HepG2 (cell line): Measurements from ENCODE around the gene SEPHS1. TPM values are rescaled to one million over a fixed set of nuclear protein-coding genes. Genes with fewer than 3 reads are reported as not detected.

Source experiments
- ATAC-seq: fragments of 200-7000 bp; cut with Tn5 transposase; 3 replicates; pipeline ENCODE4 v1.9.1; 2020; ENCODE audit warnings: mild to moderate bottlenecking, moderate library complexity
- BruUV-seq: library from RNA; stranded (reverse); fragments of 400-500 nt; replicated peaks from 2 replicates; lab custom pipeline; 2021; lab: Mats Ljungman, UMichigan
- CTCF ChIA-PET: fragments of 300-600 bp; formaldehyde crosslinking; extraction: SDS; loops from one replicate; lab custom pipeline; 2021; ENCODE audit warnings: low total read pairs, inconsistent platforms, low intra/inter-chr PET ratio; lab: Yijun Ruan, JAX
- POLR2A ChIA-PET: fragments of 350-600 bp; sonication (Branson Sonifier 250); formaldehyde crosslinking; loops from one replicate; lab custom pipeline; 2020; ENCODE audit warnings: antibody characterized with exemption, inconsistent platforms; lab: Yijun Ruan, JAX
- DNase-seq: peaks from one replicate; pipeline ENCODE4 v3.0.0-alpha.2; 2015; ENCODE audit warnings: low spot score
- FAIRE-seq: peaks from 3 replicates; lab custom pipeline; 2011; peaks lifted over from hg19 to GRCh38; lab: Jason Lieb, UNC
- H2AFZ ChIP-seq: one replicate; pipeline ENCODE4 v1.6.1; 2011; ENCODE audit warnings: low read length, inconsistent platforms
- H3K27ac ChIP-seq: fragments of 300-600 bp; 3 replicates; pipeline ENCODE4 v1.8.0; 2011; ENCODE audit warnings: mixed run types, mild to moderate bottlenecking, mixed read lengths, low read length, inconsistent platforms; ENCODE audit not compliant: insufficient read depth; ENCODE audit errors: extremely low read length
- H3K27me3 ChIP-seq, 2 experiments: fragments of 200-600 bp in 1 of 2; 2 replicates in 1 of 2; 3 replicates in 1 of 2; pipeline versions ENCODE4 v1.6.0 to v1.8.0; 2011; ENCODE audit warnings: low read length in 2 of 2, mild to moderate bottlenecking in 2 of 2, moderate library complexity in 2 of 2, inconsistent platforms in 1 of 2; ENCODE audit not compliant: insufficient read depth in 2 of 2, control insufficient read depth in 1 of 2
- H3K36me3 ChIP-seq, 2 experiments: fragments of 200-600 bp in 1 of 2; replicated peaks in 1 of 2; 2 replicates in 1 of 2; 3 replicates in 1 of 2; pipeline versions ENCODE4 v1.5.1 to v1.8.0; 2011; ENCODE audit warnings: low read length in 2 of 2, inconsistent platforms in 1 of 2; ENCODE audit not compliant: insufficient read depth in 2 of 2, control insufficient read depth in 1 of 2
- H3K4me1 ChIP-seq: 2 replicates; pipeline ENCODE4 v1.5.1; 2012; ENCODE audit warnings: low read length, inconsistent platforms; ENCODE audit not compliant: insufficient read depth
- H3K4me2 ChIP-seq: 2 replicates; pipeline ENCODE4 v1.6.0; 2011; ENCODE audit warnings: low read depth, low read length, inconsistent platforms
- H3K4me3 ChIP-seq, 3 experiments: fragments of 200-600 bp in 1 of 3; sonication (generic), shearing (Covaris generic) in 1 of 3; replicated peaks in 1 of 3; 2 replicates each; pipeline ENCODE4 v1.5.1; 2011 to 2016; ENCODE audit warnings: low read length in 3 of 3, inconsistent platforms in 2 of 3, low read depth in 2 of 3, mild to moderate bottlenecking in 2 of 3, control low read depth in 1 of 3, mixed read lengths in 1 of 3; ENCODE audit not compliant: insufficient read depth in 1 of 3
- H3K79me2 ChIP-seq: one replicate; pipeline ENCODE4 v1.6.1; 2011; ENCODE audit warnings: low read length, inconsistent platforms; ENCODE audit not compliant: insufficient read depth
- H3K9ac ChIP-seq: 2 replicates; pipeline ENCODE4 v1.6.0; 2011; ENCODE audit warnings: mild to moderate bottlenecking, low read depth, low read length, inconsistent platforms; ENCODE audit not compliant: insufficient read depth
- H3K9me3 ChIP-seq: 2 replicates; pipeline ENCODE4 v1.5.1; 2012; ENCODE audit warnings: mild to moderate bottlenecking, low read length
- H4K20me1 ChIP-seq: 2 replicates; pipeline ENCODE4 v1.6.0; 2011; ENCODE audit warnings: inconsistent platforms, mild to moderate bottlenecking, low read length, moderate library complexity; ENCODE audit not compliant: insufficient read depth
- ADNP ChIP-seq: sonication (generic); formaldehyde crosslinking; IDR thresholded peaks from 2 replicates; pipeline ENCODE4 v1.4.0; 2020; ENCODE audit warnings: missing genetic modification reagents
- CC2D1A ChIP-seq: sonication (generic); formaldehyde crosslinking; IDR thresholded peaks from 2 replicates; pipeline ENCODE4 v1.8.1; 2023; ENCODE audit warnings: mild to moderate bottlenecking, missing genetic modification reagents
- HES4 ChIP-seq: sonication (generic); formaldehyde crosslinking; IDR thresholded peaks from 2 replicates; pipeline ENCODE4 v1.9.0; 2021; ENCODE audit warnings: mild to moderate bottlenecking, missing genetic modification reagents, borderline replicate concordance
- MAFK ChIP-seq, 2 experiments: IDR thresholded peaks in 1 of 2; conservative IDR thresholded peaks in 1 of 2; 2 replicates each; pipeline ENCODE4 v1.6.1; 2011; ENCODE audit warnings: improper control_type of control experiment in 2 of 2, low read length in 2 of 2
- MXD3 ChIP-seq: IDR thresholded peaks from 2 replicates; pipeline ENCODE4 v1.6.1; 2016; ENCODE audit warnings: mild to moderate bottlenecking, missing biosample characterization, missing genetic modification reagents
- NFE2 ChIP-seq: sonication (generic); formaldehyde crosslinking; IDR thresholded peaks from 2 replicates; pipeline ENCODE4 v1.4.0; 2020; ENCODE audit warnings: missing genetic modification reagents
- POLR2A ChIP-seq, 2 experiments: IDR thresholded peaks; 2 replicates each; pipeline ENCODE4 v1.6.1; 2011; ENCODE audit warnings: low read depth in 2 of 2, low read length in 2 of 2, mild to moderate bottlenecking in 1 of 2, moderate library complexity in 1 of 2; ENCODE audit not compliant: insufficient read depth in 1 of 2
- RBFOX2 ChIP-seq: fragments of 200-400 bp; formaldehyde crosslinking; IDR thresholded peaks from 2 replicates; pipeline ENCODE4 v1.6.1; 2017; ENCODE audit warnings: low read depth, mild to moderate bottlenecking, low read length
- THAP11 ChIP-seq: IDR thresholded peaks from 2 replicates; pipeline ENCODE4 v1.6.1; 2016; ENCODE audit warnings: missing biosample characterization, missing genetic modification reagents
- ZNF367 ChIP-seq: sonication (generic); formaldehyde crosslinking; IDR thresholded peaks from 2 replicates; pipeline ENCODE4 v1.4.0; 2020; ENCODE audit warnings: missing genetic modification reagents, borderline replicate concordance
- ZNF44 ChIP-seq: sonication (generic); formaldehyde crosslinking; IDR thresholded peaks from 2 replicates; pipeline ENCODE4 v1.5.1; 2020; ENCODE audit warnings: mild to moderate bottlenecking, missing genetic modification reagents
- ZNF503 ChIP-seq: sonication (generic); formaldehyde crosslinking; IDR thresholded peaks from 2 replicates; pipeline ENCODE4 v1.4.0; 2020; ENCODE audit warnings: missing genetic modification reagents
- ZSCAN25 ChIP-seq: sonication (generic); formaldehyde crosslinking; IDR thresholded peaks from 2 replicates; pipeline ENCODE4 v1.8.0; 2022; ENCODE audit warnings: mild to moderate bottlenecking, missing genetic modification reagents
- WGBS: methylation state at CpG from one replicate; pipeline ENCODE4 v1.1.6; 2017; ENCODE audit warnings: low lambda C conversion rate; 5-methylcytosine and 5-hydroxymethylcytosine counted together
- in situ Hi-C: cut with HindIII; loops from 2 replicates; pipeline ENCODE4 v1.10.0; 2017; ENCODE audit warnings: low pct_unique_long_range_greater_than_20kb; ENCODE audit not compliant: extremely low pct_ligation_motif_present
- intact Hi-C: fragments of 100-400 bp; cut with micrococcal nuclease; formaldehyde crosslinking; loops from one replicate; pipeline ENCODE4 v1.10.0; 2022; ENCODE audit not compliant: unreplicated experiment
- polyA plus RNA-seq, 8 experiments: library from polyadenylated mRNA; depleted of rRNA in 3 of 8; stranded (reverse) in 7 of 8; unstranded in 1 of 8; fragments of >200 nt; fragmentation: Illumina TruSeq in 4 of 8; extraction: Trizol in 4 of 8; gene quantifications; 2 replicates each; pipeline versions ENCODE4 v1.2.1 to v1.2.3, GENCODE V29; 2011 to 2016; ENCODE audit warnings: low read depth in 4 of 8, missing spikeins in 1 of 8, mixed read lengths in 1 of 8; ENCODE audit not compliant: insufficient read depth in 1 of 8
- total RNA-seq, 5 experiments: library from RNA; depleted of rRNA; stranded (reverse); fragments of >200 nt; fragmentation: Illumina TruSeq; extraction: Trizol; gene quantifications; 2 replicates each; pipeline ENCODE4 v1.2.3, GENCODE V29; 2016; ENCODE audit warnings: low read depth in 1 of 5

Gene SEPHS1
- total and polyA plus RNA-seq, 2 of the 13 experiments (the other 11 are each of a cell fraction or from before 2014, with no cell fraction given): 57.8 to 61.5 TPM

GRCh38 chr10:13321576-13321975 is 26.5 kb downstream of the SEPHS1 start:
- Histone ChIP-seq H3K9ac (no peak overlapping the region), H3K4me3 (no peak overlapping the region), H3K27ac (no peak overlapping the region), H3K36me3 (peaks cover 6 to 40% of the 10 kb centered on the region in 2 experiments; a peak in 4 of 5 replicates), H3K27me3 (no peaks in the 10 kb centered on the region), H4K20me1 (no peaks in the 10 kb centered on the region), H3K4me2 (no peak overlapping the region), H3K79me2 (no peaks in the 10 kb centered on the region), H2AFZ (no peak overlapping the region), H3K9me3 (no peaks in the 10 kb centered on the region), H3K4me1 (no peaks in the 10 kb centered on the region)
- no peak for ATAC-seq
- POLR2A ChIA-PET: no interaction called here
- no peak for DNase-seq
- TF ChIP-seq ZSCAN25 (CRISPR knock-in tag) (no peak), ZNF503 (CRISPR knock-in tag) (no peak), RBFOX2 (no peak), MAFK (conservative IDR thresholded peaks at IDR 0.05 in 1 of 2, IDR thresholded peaks at IDR 0.05 in 1 of 2; ENCODE audit: low read length in 2 of 2) (no peak), ZNF44 (no peak), POLR2A (IDR thresholded peaks at IDR 0.05; ENCODE audit: insufficient read depth in 1 of 2, low read depth in 2 of 2, low read length in 2 of 2) (no peak)
- intact Hi-C loops: no loop called here
- CTCF ChIA-PET: no interaction called here
- 98% methylated on average over 13 of the region's 13 CpGs for WGBS
- no peak for FAIRE-seq
- in situ Hi-C loops: no loop called here
- BruUV-seq: no TSS peak

GRCh38 chr10:13319166-13319565 is 28.9 kb downstream of the SEPHS1 start:
- intact Hi-C loops (no loop called here), in situ Hi-C loops (no loop called here)
- ChIA-PET CTCF (no interaction called here), POLR2A (interaction anchor here (1.7 kb wide), 1 partner anchor 17 kb away, joined by 6 read pairs; no protein-coding TSS in a partner anchor)
- H3K9me3 ChIP-seq: no peaks in the 10 kb centered on the region
- WGBS: 97% methylated on average over 7 of the region's 7 CpGs
- DNase-seq (no peak), FAIRE-seq (no peak), ATAC-seq (no peak)
- no peaks in the 10 kb centered on the region for H3K79me2 ChIP-seq
- peaks cover 4 to 22% of the 10 kb centered on the region in 2 experiments; a peak in 4 of 5 replicates for H3K36me3 ChIP-seq
- no peaks in the 10 kb centered on the region for H3K27me3 ChIP-seq
- no TSS peak for BruUV-seq
- H3K4me3 ChIP-seq: no peak overlapping the region
- H3K4me2 ChIP-seq: no peak overlapping the region
- no peak overlapping the region for H3K27ac ChIP-seq
- H3K4me1 ChIP-seq: no peaks in the 10 kb centered on the region
- H4K20me1 ChIP-seq: no peaks in the 10 kb centered on the region
- H3K9ac ChIP-seq: no peak overlapping the region
- H2AFZ ChIP-seq: no peak overlapping the region
- TF ChIP-seq ZNF367 (no peak), THAP11 (CRISPR knock-in tag) (no peak), HES4 (no peak), MXD3 (CRISPR knock-in tag) (no peak), ADNP (no peak), NFE2 (CRISPR knock-in tag) (no peak), CC2D1A (no peak)
